K562 (cell line): ENCODE results near the gene PHC3. TPM values are rescaled to one million over a fixed set of nuclear protein-coding genes. Genes with fewer than 3 reads are reported as not detected.
A peak's percentile ranks its signal among the peaks of the same experiment; 100 is the strongest.

Experiments used
- ATAC-seq: fragments of 200-7000 bp; cut with Tn5 transposase; 3 replicates; pipeline ENCODE4 v1.9.1; 2020; ENCODE audit warnings: moderate library complexity
- BruUV-seq: library from RNA; stranded (reverse); fragments of 400-500 nt; replicated peaks from 2 replicates; lab custom pipeline; 2021; lab: Mats Ljungman, UMichigan
- CTCF ChIA-PET: fragments of 300-600 bp; formaldehyde crosslinking; extraction: SDS; loops from one replicate; lab custom pipeline; 2021; ENCODE audit warnings: low intra/inter-chr PET ratio; lab: Yijun Ruan, JAX
- POLR2A ChIA-PET: fragments of 300-600, 350-650 bp; sonication (Branson Sonifier 250); formaldehyde crosslinking; extraction: SDS; loops from one replicate; lab custom pipeline; 2021; ENCODE audit warnings: antibody characterized with exemption, inconsistent platforms; lab: Yijun Ruan, JAX
- DNase-seq, 4 experiments: peaks; one replicate each; pipeline versions ENCODE4 v3.0.0 to v3.0.0-alpha.2; 2011 to 2018; ENCODE audit warnings: low spot score in 3 of 4, mixed read lengths in 3 of 4; ENCODE audit errors: extremely low read depth in 1 of 4
- FAIRE-seq: peaks from 2 replicates; lab custom pipeline; 2011; peaks lifted over from hg19 to GRCh38; lab: Jason Lieb, UNC
- H2AFZ ChIP-seq: 2 replicates; pipeline ENCODE4 v1.6.0; 2011; ENCODE audit warnings: low read depth, low read length, control low read depth, inconsistent platforms
- H3K27ac ChIP-seq: fragments of 200-600 bp; 3 replicates; pipeline ENCODE4 v1.8.0; 2011; ENCODE audit warnings: low read depth, mild to moderate bottlenecking, control low read depth, inconsistent platforms, low read length, moderate library complexity, mixed read lengths; ENCODE audit errors: extremely low read depth
- H3K27me3 ChIP-seq, 2 experiments: fragments of 300-600 bp in 1 of 2; 2 replicates in 1 of 2; 3 replicates in 1 of 2; pipeline versions ENCODE4 v1.6.0 to v1.8.0; 2011; ENCODE audit warnings: inconsistent platforms in 2 of 2, low read length in 2 of 2, mild to moderate bottlenecking in 1 of 2, mixed read lengths in 1 of 2, moderate library complexity in 1 of 2; ENCODE audit not compliant: control insufficient read depth in 2 of 2, insufficient read depth in 2 of 2
- H3K36me3 ChIP-seq: fragments of 300-600 bp; 3 replicates; pipeline ENCODE4 v1.8.0; 2011; ENCODE audit warnings: mild to moderate bottlenecking, low read length, inconsistent platforms; ENCODE audit not compliant: control insufficient read depth, insufficient read depth
- H3K4me1 ChIP-seq, 2 experiments: fragments of 200-600 bp in 1 of 2; replicated peaks in 1 of 2; 2 replicates in 1 of 2; 3 replicates in 1 of 2; pipeline versions ENCODE4 v1.5.1 to v1.8.0; 2011; ENCODE audit warnings: inconsistent platforms in 2 of 2, low read length in 2 of 2, mild to moderate bottlenecking in 1 of 2, mixed read lengths in 1 of 2, moderate library complexity in 1 of 2; ENCODE audit not compliant: control insufficient read depth in 2 of 2, insufficient read depth in 2 of 2
- H3K4me2 ChIP-seq: 2 replicates; pipeline ENCODE4 v1.6.1; 2011; ENCODE audit warnings: low read length, control low read depth, inconsistent platforms, mixed read lengths; ENCODE audit not compliant: insufficient read depth
- H3K4me3 ChIP-seq: fragments of 200-600 bp; sonication (generic), shearing (Covaris generic); 2 replicates; pipeline ENCODE4 v1.5.1; 2016; ENCODE audit warnings: control low read depth, inconsistent platforms
- H3K79me2 ChIP-seq: fragments of 200-600 bp; 3 replicates; pipeline ENCODE4 v1.8.0; 2011; ENCODE audit warnings: low read length, inconsistent platforms; ENCODE audit not compliant: control insufficient read depth, insufficient read depth
- H3K9ac ChIP-seq, 2 experiments: 2 replicates each; pipeline versions ENCODE4 v1.6.0 to v1.6.1; 2011; ENCODE audit warnings: low read depth in 2 of 2, low read length in 2 of 2, control low read depth in 1 of 2, inconsistent platforms in 1 of 2, mild to moderate bottlenecking in 1 of 2, mixed read lengths in 1 of 2; ENCODE audit not compliant: insufficient read depth in 1 of 2
- H3K9me1 ChIP-seq: one replicate; pipeline ENCODE4 v1.6.0; 2011; ENCODE audit warnings: inconsistent platforms, mild to moderate bottlenecking, low read length, moderate library complexity; ENCODE audit not compliant: control insufficient read depth, insufficient read depth
- H3K9me3 ChIP-seq: replicated peaks from 2 replicates; pipeline ENCODE4 v1.5.1; 2011; ENCODE audit warnings: low read depth, low read length, inconsistent platforms; ENCODE audit not compliant: control insufficient read depth, insufficient read depth
- H4K20me1 ChIP-seq: replicated peaks from 2 replicates; pipeline ENCODE4 v1.6.1; 2011; ENCODE audit warnings: low read length, inconsistent platforms, mixed read lengths; ENCODE audit not compliant: control insufficient read depth, insufficient read depth
- ARID1B ChIP-seq: fragments of 450-650 bp; IDR thresholded peaks from 2 replicates; pipeline ENCODE4 v1.6.1; 2016; ENCODE audit warnings: antibody characterized with exemption, mild to moderate bottlenecking, inconsistent platforms
- ATF1 ChIP-seq, 2 experiments: fragments of 450-650 bp in 1 of 2; IDR thresholded peaks; 2 replicates each; pipeline ENCODE4 v1.6.1; 2016; ENCODE audit warnings: missing compliant biosample characterization in 1 of 2, missing genetic modification characterization in 1 of 2
- FOXA3 ChIP-seq, 2 experiments: fragments of 450-650 bp in 1 of 2; sonication (generic) in 1 of 2; formaldehyde crosslinking; IDR thresholded peaks in 1 of 2; conservative IDR thresholded peaks in 1 of 2; 2 replicates each; pipeline versions ENCODE4 v1.4.0 to v1.8.0; 2020 to 2022; ENCODE audit warnings: mild to moderate bottlenecking in 2 of 2, missing genetic modification reagents in 1 of 2
- FUS ChIP-seq: fragments of 200-400 bp; formaldehyde crosslinking; optimal IDR thresholded peaks from 2 replicates; pipeline ENCODE3; 2017; ENCODE audit warnings: low read depth, low read length
- GATAD2B ChIP-seq: fragments of 450-650 bp; IDR thresholded peaks from 2 replicates; pipeline ENCODE4 v1.6.1; 2017; ENCODE audit warnings: mild to moderate bottlenecking, borderline replicate concordance
- RBM25 ChIP-seq: fragments of 200-400 bp; formaldehyde crosslinking; IDR thresholded peaks from 2 replicates; pipeline ENCODE4 v1.6.1; 2018; ENCODE audit warnings: low read length, low read depth, moderate library complexity; ENCODE audit not compliant: severe bottlenecking
- SMARCA4 ChIP-seq: fragments of 450-650 bp; IDR thresholded peaks from 2 replicates; pipeline ENCODE4 v1.6.1; 2016
- SRSF9 ChIP-seq: fragments of 200-400 bp; formaldehyde crosslinking; IDR thresholded peaks from 2 replicates; pipeline ENCODE4 v1.6.1; 2017; ENCODE audit warnings: low read depth, low read length, borderline replicate concordance
- TBP ChIP-seq: optimal IDR thresholded peaks from 2 replicates; pipeline ENCODE3; 2011; ENCODE audit warnings: low read depth, low read length, improper control_type of control experiment
- XRCC4 ChIP-seq: IDR thresholded peaks from one replicate; pipeline ENCODE4 v1.6.1; 2011; ENCODE audit not compliant: insufficient read depth, insufficient read length; ENCODE audit errors: extremely low read depth
- ZC3H4 ChIP-seq: sonication (generic); formaldehyde crosslinking; IDR thresholded peaks from 2 replicates; pipeline ENCODE4 v1.9.0; 2021; ENCODE audit warnings: missing genetic modification reagents, borderline replicate concordance
- ZFP1 ChIP-seq: fragments of 450-650 bp; formaldehyde crosslinking; IDR thresholded peaks from 2 replicates; pipeline ENCODE4 v1.4.0; 2020; ENCODE audit warnings: mild to moderate bottlenecking, mixed read lengths
- ZNF764 ChIP-seq: fragments of 250-450 bp; sonication (Bioruptor Pico); IDR thresholded peaks from 2 replicates; pipeline ENCODE4 v1.4.0; 2020; ENCODE audit warnings: low read depth, mild to moderate bottlenecking, moderate library complexity
- in situ Hi-C: fragments of 300-500 bp; cut with MboI; formaldehyde crosslinking; loops from 4 replicates; pipeline ENCODE4 v1.15.0; 2018; ENCODE audit warnings: inconsistent platforms, mixed read lengths
- intact Hi-C: fragments of 100-400 bp; cut with micrococcal nuclease; formaldehyde crosslinking; loops from 2 replicates; pipeline ENCODE4 v1.14.2; 2022
- polyA plus RNA-seq, 8 experiments: library from polyadenylated mRNA; depleted of rRNA in 4 of 8; stranded (reverse) in 5 of 8; unstranded in 3 of 8; fragments of >200 nt; fragmentation: Nextera tagmentation in 2 of 8; fragmentation: Illumina TruSeq in 1 of 8; extraction: Ambion mirVana in 2 of 8; extraction: Trizol in 1 of 8; gene quantifications; 2 replicates each; pipeline versions ENCODE4 v1.2.1 to v1.2.3, GENCODE V29; 2011 to 2014; ENCODE audit warnings: inconsistent platforms in 1 of 8, missing spikeins in 1 of 8
- total RNA-seq, 7 experiments: library from RNA; depleted of rRNA in 6 of 7; stranded (reverse); fragments of >200 nt in 6 of 7; fragmentation: Illumina TruSeq in 2 of 7; extraction: Trizol in 2 of 7; gene quantifications; 2 replicates each; pipeline versions ENCODE4 v1.2.1 to v1.2.3, GENCODE V29; 2011 to 2021; ENCODE audit warnings: low replicate concordance in 1 of 7
- TF ChIP-seq, protein P1 (sequence below): sonication (generic); formaldehyde crosslinking; IDR thresholded peaks from 2 replicates; pipeline ENCODE4 v1.8.1; 2023; ENCODE audit warnings: mild to moderate bottlenecking, missing genetic modification reagents
- TF ChIP-seq, protein P2 (sequence below): fragments of 450-650 bp; IDR thresholded peaks from 2 replicates; pipeline ENCODE4 v1.6.1; 2016; ENCODE audit warnings: mild to moderate bottlenecking

PHC3 gene
- total and polyA plus RNA-seq, 9 of the 15 experiments (the other 6 are each of a cell fraction or from before 2014, with no cell fraction given) = 3.1 to 21.6 (median 10.5) TPM

DNA sequence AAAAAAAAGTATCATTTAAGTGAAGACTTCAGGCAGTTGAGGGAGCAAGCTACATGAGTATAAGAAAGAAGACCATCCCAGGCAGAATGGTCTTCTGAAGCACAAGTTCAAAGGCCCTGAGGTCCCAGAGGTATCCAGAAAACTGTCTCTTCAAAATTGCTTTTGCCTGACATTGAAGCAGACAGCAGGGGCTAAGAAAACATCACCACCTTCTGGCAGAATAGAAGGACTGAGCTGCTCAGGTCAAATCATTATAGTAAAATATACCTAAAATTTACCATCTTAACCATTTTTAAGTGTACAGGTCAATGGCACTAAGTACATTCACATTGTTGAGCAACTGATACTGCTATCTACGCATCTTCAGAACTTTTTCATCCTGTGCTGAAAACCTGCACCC is 127.3 kb downstream of the PHC3 start (continued):
- TF ChIP-seq, protein P1, sequence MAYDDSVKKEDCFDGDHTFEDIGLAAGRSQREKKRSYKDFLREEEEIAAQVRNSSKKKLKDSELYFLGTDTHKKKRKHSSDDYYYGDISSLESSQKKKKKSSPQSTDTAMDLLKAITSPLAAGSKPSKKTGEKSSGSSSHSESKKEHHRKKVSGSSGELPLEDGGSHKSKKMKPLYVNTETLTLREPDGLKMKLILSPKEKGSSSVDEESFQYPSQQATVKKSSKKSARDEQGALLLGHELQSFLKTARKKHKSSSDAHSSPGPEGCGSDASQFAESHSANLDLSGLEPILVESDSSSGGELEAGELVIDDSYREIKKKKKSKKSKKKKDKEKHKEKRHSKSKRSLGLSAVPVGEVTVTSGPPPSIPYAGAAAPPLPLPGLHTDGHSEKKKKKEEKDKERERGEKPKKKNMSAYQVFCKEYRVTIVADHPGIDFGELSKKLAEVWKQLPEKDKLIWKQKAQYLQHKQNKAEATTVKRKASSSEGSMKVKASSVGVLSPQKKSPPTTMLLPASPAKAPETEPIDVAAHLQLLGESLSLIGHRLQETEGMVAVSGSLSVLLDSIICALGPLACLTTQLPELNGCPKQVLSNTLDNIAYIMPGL (CRISPR knock-in tag) = no peak
- TF ChIP-seq FUS (no peak), SMARCA4 (no peak)

DNA sequence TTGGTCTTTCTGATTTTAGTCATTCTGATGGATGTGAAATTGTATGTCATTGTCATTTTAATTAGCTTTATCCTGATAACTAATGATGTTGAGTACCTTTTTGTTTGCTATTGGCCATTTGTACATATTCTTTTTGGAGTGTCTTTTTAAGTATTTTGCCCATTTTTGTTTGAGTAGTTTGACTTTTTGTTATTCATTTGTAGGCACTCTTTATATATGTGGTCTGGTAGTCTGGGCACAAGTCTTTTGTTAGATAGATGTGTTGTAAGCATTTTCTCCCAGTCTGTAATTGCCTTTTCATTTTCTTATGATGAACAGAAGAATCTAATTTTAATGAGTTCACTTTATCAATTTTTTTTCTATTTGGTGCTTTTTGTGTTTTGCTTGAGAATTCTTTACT is 129.1 kb downstream of the PHC3 start:
- TF ChIP-seq XRCC4 (no peak), FOXA3 (CRISPR knock-in tag; conservative IDR thresholded peaks at IDR 0.05 in 1 of 2, IDR thresholded peaks at IDR 0.05 in 1 of 2) (no peak), TBP (no peak), ZC3H4 (CRISPR knock-in tag) (no peak), ZNF764 (CRISPR knock-in tag) (no peak), ATF1 (CRISPR knock-in tag; IDR thresholded peaks at IDR 0.05) (no peak), ATF1 (tag; IDR thresholded peaks at IDR 0.05) (no peak), ARID1B (no peak), ZFP1 (CRISPR knock-in tag) (no peak), GATAD2B (no peak), SRSF9 (no peak), RBM25 (peak; percentile 30)
- TF ChIP-seq, protein P2, sequence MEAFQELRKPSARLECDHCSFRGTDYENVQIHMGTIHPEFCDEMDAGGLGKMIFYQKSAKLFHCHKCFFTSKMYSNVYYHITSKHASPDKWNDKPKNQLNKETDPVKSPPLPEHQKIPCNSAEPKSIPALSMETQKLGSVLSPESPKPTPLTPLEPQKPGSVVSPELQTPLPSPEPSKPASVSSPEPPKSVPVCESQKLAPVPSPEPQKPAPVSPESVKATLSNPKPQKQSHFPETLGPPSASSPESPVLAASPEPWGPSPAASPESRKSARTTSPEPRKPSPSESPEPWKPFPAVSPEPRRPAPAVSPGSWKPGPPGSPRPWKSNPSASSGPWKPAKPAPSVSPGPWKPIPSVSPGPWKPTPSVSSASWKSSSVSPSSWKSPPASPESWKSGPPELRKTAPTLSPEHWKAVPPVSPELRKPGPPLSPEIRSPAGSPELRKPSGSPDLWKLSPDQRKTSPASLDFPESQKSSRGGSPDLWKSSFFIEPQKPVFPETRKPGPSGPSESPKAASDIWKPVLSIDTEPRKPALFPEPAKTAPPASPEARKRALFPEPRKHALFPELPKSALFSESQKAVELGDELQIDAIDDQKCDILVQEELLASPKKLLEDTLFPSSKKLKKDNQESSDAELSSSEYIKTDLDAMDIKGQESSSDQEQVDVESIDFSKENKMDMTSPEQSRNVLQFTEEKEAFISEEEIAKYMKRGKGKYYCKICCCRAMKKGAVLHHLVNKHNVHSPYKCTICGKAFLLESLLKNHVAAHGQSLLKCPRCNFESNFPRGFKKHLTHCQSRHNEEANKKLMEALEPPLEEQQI = peak; percentile 77
- ChIA-PET CTCF (no interaction called here), POLR2A (no interaction called here)
- Histone ChIP-seq H4K20me1 (no peaks in the 10 kb centered on the region), H2AFZ (no peak overlapping the region), H3K27me3 (no peaks in the 10 kb centered on the region), H3K9me1 (no peaks in the 10 kb centered on the region), H3K4me2 (no peak overlapping the region), H3K4me1 (no peaks in the 10 kb centered on the region), H3K4me3 (no peak overlapping the region), H3K36me3 (no peaks in the 10 kb centered on the region), H3K9me3 (no peaks in the 10 kb centered on the region), H3K9ac (no peak overlapping the region), H3K79me2 (no peaks in the 10 kb centered on the region), H3K27ac (no peak overlapping the region)
- in situ Hi-C loops = no loop called here
- FAIRE-seq (no peak), DNase-seq (no peak), ATAC-seq (no peak)
- no TSS peak for BruUV-seq
- intact Hi-C loops = no loop called here
